Immature natural killer cell (primary cell): ENCODE data around the gene FAM72A. TPM values are rescaled to one million over a fixed set of nuclear protein-coding genes. Genes with fewer than 3 reads are reported as not detected.
"Not testable (repeated sequence)": the region's sequence is repeated elsewhere in the genome, so short reads cannot be mapped to it uniquely, and the experiment has no call there.

Experiments used
- DNase-seq, 3 donors: peaks; one replicate each; pipeline ENCODE4 v3.0.0; 2022; ENCODE audit warnings: mixed read lengths in 1 of 3
- H3K27ac Mint-ChIP-seq, 6 donors: one replicate each; pipeline ENCODE4 v1.8.0; 2020; ENCODE audit warnings: mixed read lengths in 6 of 6, mild to moderate bottlenecking in 5 of 6, inconsistent platforms in 4 of 6, moderate library complexity in 3 of 6
- H3K27me3 Mint-ChIP-seq, 3 donors: one replicate each; pipeline ENCODE4 v1.8.0; 2020 to 2021; ENCODE audit warnings: low read depth in 3 of 3, mild to moderate bottlenecking in 3 of 3, mixed read lengths in 3 of 3, moderate library complexity in 3 of 3, inconsistent platforms in 1 of 3
- H3K36me3 Mint-ChIP-seq, 3 donors: one replicate each; pipeline ENCODE4 v1.8.0; 2020; ENCODE audit warnings: mixed read lengths in 3 of 3, inconsistent platforms in 2 of 3, mild to moderate bottlenecking in 2 of 3
- H3K4me1 Mint-ChIP-seq, 2 donors: one replicate each; pipeline ENCODE4 v1.8.0; 2020; ENCODE audit warnings: inconsistent platforms in 2 of 2, mild to moderate bottlenecking in 2 of 2, mixed read lengths in 2 of 2, moderate library complexity in 1 of 2
- H3K4me3 Mint-ChIP-seq, 5 donors: one replicate each; pipeline ENCODE4 v1.8.0; 2020; ENCODE audit warnings: mild to moderate bottlenecking in 5 of 5, mixed read lengths in 5 of 5, inconsistent platforms in 3 of 5, moderate library complexity in 3 of 5
- H3K9me3 Mint-ChIP-seq, 6 donors: one replicate each; pipeline ENCODE4 v1.8.0; 2020; ENCODE audit warnings: mild to moderate bottlenecking in 6 of 6, mixed read lengths in 6 of 6, inconsistent platforms in 4 of 6, moderate library complexity in 3 of 6
- polyA plus RNA-seq, 3 donors: library from polyadenylated mRNA; unstranded; fragments of 300-500 nt; fragmentation: Illumina TruSeq; gene quantifications; one replicate each; pipeline ENCODE4 v1.2.3, GENCODE V29; 2021

Gene FAM72A
- polyA plus RNA-seq, 3 donors from 2014 or later: 1.8 to 3.2 (median 2.6) TPM

DNA sequence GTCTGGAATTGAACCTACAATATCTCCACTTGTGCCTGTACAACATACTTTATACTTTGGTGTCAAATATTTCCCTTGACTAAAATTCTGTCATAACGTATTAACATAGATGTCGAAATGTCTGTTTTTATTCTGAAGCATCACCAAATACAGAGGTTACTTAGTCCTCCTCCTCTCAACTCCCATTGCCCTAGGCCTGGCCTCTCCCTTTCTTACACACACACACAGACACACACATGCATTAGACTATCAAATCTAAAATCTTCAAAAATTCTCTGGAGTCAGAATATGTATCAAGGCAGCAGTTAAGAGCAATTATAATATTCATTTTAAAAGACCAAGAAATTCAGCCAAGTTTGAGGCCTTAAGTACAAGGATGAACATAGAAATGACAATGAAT, 7.5 kb downstream of the FAM72A start:
- DNase-seq, H3K9me3 Mint-ChIP-seq, H3K27ac Mint-ChIP-seq, H3K36me3 Mint-ChIP-seq, H3K4me1 Mint-ChIP-seq, H3K4me3 Mint-ChIP-seq, H3K27me3 Mint-ChIP-seq: not testable (repeated sequence)

DNA sequence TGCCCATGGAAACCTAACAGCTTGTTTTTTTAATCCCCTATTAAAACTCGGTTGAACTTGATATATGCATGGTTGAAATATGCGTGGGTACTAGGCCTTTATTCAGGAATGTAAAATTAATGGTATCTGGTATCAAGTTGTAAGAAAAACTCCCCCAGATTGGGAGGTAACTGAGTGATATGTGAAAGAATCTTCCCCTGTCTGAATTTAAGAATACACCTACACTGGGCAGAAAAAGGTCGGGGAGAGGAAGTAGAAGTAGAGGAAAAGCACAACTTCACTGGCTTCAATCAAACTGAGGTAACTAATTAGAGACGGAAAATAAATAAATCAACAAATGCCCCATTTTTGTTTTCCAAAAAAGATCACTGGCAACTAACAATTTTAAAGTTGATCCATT, 15.8 kb downstream of the FAM72A start:
- H3K4me1 Mint-ChIP-seq, H3K27me3 Mint-ChIP-seq, H3K27ac Mint-ChIP-seq, H3K4me3 Mint-ChIP-seq, H3K36me3 Mint-ChIP-seq, H3K9me3 Mint-ChIP-seq, DNase-seq: not testable (repeated sequence)

DNA sequence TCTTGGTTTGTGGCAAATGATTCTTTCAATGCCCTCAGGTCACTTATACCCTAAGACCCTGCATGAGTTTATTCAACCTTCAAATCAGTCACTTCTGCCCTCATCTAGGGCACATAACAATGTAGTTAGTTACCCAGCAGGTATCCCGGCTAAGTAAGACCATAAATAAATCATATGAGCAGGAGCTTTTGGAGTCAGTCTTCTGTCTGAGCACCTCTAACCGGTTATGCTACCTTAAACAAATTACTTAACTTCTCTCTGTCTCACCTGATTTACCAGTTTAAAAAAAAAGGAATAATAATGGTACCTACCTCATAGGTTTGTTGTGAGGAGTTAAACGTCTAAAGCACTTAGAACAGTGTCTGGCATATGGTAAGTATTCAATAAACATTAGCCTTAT, 16.9 kb downstream of the FAM72A start:
- not testable (repeated sequence) for H3K36me3 Mint-ChIP-seq, H3K27me3 Mint-ChIP-seq, H3K4me3 Mint-ChIP-seq, H3K27ac Mint-ChIP-seq, DNase-seq, H3K4me1 Mint-ChIP-seq, H3K9me3 Mint-ChIP-seq

DNA sequence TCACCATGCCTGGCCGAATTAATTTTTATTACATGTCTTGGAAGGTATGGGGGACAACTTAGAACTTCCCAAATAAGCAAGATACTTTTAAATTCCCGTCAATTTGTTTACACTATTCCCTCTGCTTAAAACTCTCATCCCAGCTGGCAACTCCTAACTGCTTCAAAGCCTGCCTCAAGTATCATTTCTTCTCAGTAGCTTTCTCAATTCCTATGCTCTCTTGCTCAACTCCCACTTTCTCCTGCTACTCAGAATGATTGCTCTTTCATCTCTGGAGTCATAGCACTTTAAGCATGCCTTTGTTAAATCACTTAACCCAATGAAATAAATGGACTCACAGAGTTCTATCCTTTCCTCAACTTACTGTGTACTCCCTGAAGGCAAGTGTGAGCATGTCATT, 18.9 kb downstream of the FAM72A start:
- DNase-seq, H3K4me3 Mint-ChIP-seq, H3K36me3 Mint-ChIP-seq, H3K27me3 Mint-ChIP-seq, H3K27ac Mint-ChIP-seq, H3K4me1 Mint-ChIP-seq, H3K9me3 Mint-ChIP-seq: not testable (repeated sequence)

- DNase-seq, H3K4me1 Mint-ChIP-seq, H3K27me3 Mint-ChIP-seq: not testable (repeated sequence)
Measured at GRCh38 chr1:206182368-206183317, 20.0 kb downstream of the FAM72A start.

DNA sequence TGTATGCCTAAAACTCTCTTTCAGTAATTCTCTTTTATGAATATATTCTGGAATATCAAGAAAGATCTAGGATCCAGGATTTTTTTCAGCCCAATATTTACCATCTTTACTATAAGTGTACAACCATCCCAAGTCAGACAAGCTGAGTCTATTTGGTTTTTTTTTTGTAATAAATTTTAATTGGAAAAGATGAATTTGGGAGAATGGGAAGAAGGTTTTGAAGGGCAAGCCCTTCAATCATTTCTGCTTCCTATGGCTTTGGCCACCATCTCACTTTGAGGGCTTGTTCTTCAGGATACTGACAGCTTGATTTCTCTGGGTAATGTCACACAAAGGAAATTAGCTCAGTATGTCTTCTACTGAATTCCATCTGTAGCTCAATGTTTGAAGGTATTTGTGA, 23.0 kb downstream of the FAM72A start:
- H3K36me3 Mint-ChIP-seq, H3K27me3 Mint-ChIP-seq, H3K4me1 Mint-ChIP-seq, H3K27ac Mint-ChIP-seq, H3K9me3 Mint-ChIP-seq, DNase-seq, H3K4me3 Mint-ChIP-seq: not testable (repeated sequence)

More at GRCh38 chr1:206182368-206183317, 20.0 kb downstream of the FAM72A start:
- not testable (repeated sequence) for H3K4me3 Mint-ChIP-seq, H3K36me3 Mint-ChIP-seq, H3K9me3 Mint-ChIP-seq, H3K27ac Mint-ChIP-seq

DNA sequence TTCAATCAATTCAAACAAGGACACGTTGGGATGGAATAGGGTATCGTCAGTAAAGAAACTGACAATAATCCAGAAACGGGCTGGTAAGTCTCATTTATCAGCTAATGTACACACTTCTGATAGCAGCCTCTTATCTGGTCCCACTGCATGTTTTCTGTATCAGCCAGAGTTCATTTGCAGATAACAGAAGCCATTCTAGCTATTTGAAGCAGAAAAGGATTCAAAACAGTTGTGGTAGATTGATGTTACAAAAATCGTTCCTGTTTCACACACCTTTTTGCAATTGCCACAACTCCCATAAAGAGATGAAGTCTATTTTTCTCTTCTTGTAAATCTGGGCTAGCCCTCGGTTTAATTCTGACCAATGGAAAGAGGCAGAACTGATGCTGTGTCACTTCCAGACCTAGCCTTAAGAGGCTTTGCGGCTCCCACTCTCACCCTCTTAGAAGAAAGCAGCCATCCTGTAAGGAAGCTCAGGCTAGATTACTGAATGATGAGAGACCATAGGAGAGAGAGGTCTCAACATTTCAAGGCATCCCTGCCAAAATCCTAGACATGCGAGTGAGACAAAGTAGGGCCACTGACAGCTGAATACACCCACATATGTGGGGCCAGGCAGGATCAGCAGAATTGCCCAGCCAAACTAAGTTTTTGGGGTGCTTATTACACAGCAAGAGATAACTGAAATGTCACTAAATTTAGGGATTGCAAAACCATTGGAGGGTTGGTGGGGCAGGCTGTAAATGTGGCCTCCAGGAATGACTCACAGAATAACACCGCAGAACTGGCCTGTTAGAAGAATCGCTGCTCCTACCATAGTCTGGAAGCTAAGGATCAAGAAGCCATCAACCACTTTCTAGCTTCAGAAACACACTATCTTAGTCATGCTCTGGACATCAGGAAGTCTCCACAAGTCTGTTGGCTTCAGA, 24.3 kb downstream of the FAM72A start:
- DNase-seq, H3K4me1 Mint-ChIP-seq, H3K9me3 Mint-ChIP-seq, H3K36me3 Mint-ChIP-seq, H3K27me3 Mint-ChIP-seq, H3K27ac Mint-ChIP-seq, H3K4me3 Mint-ChIP-seq: not testable (repeated sequence)

DNA sequence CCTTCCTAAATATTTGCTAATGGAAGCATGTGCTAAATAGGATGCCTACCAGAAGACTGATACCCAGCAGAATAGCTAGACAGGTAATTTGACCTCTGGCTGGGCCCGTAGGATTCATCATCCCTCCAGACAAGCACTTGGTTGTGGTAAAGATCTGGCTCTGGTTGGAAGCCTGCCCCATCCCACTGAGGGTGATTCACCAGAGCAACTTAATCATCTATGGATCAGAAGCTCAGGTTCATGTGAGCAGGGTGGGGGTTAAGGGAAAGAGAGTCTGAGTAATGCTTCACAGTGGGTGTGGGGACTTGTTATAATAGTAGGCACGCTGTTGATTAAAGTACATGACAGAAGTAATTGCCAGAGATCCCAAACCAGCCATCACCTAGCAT, 26.5 kb downstream of the FAM72A start:
- not testable (repeated sequence) for H3K36me3 Mint-ChIP-seq

GRCh38 chr1:206175459-206176113, 27.1 kb downstream of the FAM72A start:
- not testable (repeated sequence) for H3K27me3 Mint-ChIP-seq, H3K4me1 Mint-ChIP-seq, DNase-seq, H3K9me3 Mint-ChIP-seq, H3K36me3 Mint-ChIP-seq, H3K27ac Mint-ChIP-seq, H3K4me3 Mint-ChIP-seq

More for the DNA sequence above, 26.5 kb downstream of the FAM72A start:
- not testable (repeated sequence) for H3K4me3 Mint-ChIP-seq, H3K27me3 Mint-ChIP-seq, DNase-seq, H3K9me3 Mint-ChIP-seq, H3K4me1 Mint-ChIP-seq, H3K27ac Mint-ChIP-seq

DNA sequence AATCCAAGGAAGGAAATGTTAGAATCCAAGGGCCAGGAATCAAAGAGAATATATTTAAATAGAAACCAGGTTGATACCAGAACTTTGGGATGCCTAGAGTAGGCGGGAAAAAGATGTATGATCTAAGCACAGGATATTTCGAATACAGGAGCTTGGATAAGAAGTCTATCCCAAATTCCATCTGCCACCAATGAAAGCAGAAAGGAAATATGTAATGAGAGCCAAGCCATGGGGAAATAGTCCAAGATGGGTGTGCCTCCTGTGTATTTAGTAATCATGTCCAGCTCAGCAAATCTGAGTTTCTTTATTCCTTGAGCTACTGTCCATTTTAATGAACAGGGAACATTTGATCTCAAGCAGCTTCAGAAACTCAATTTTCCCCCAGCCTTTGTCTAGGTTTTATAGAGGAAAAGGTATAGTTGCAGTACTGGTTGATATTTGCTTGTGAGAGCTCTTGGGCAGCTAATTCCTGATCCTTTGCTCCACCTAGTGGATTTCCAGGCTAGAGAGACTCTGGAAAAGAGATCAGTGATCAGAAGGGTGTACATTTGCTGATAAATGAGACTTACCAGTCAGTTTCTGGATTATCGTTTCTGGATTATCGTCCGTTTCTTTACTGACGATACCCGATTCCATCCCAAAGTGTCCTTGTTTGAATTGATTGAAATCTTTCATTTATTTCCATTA, 28.3 kb downstream of the FAM72A start:
- not testable (repeated sequence) for H3K36me3 Mint-ChIP-seq, H3K4me3 Mint-ChIP-seq, H3K4me1 Mint-ChIP-seq, DNase-seq, H3K9me3 Mint-ChIP-seq, H3K27me3 Mint-ChIP-seq, H3K27ac Mint-ChIP-seq

DNA sequence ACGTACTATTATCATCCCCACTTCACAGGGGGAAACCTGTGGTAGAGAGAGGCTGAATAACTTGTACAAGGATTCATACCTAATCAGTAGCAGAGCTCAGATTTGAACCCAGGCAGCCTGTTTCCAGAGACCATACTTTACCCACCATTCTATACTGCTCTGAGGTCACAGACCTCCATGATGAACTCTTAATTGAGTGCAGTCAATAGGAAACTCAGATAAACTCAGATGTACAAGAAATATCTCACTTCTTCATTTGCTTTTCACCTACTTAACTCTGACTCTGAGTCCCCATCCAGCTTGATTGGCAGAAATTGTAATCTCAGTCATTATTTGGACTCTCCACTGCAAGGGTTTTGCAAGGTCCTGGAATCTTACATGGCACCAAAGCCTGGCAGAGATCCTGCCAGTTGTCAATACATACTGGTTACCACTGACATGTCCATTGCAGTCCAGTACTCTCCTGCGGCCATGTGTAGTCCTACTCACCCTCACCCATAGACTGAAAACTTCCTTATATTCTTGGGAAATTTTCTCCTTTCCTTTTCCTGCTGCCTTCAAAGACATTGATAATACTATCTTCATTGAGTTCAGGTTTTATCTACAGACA, 29.4 kb downstream of the FAM72A start:
- H3K27ac Mint-ChIP-seq, H3K27me3 Mint-ChIP-seq, H3K4me3 Mint-ChIP-seq, H3K4me1 Mint-ChIP-seq, DNase-seq, H3K9me3 Mint-ChIP-seq, H3K36me3 Mint-ChIP-seq: not testable (repeated sequence)

- not testable (repeated sequence) for H3K27ac Mint-ChIP-seq, DNase-seq, H3K4me1 Mint-ChIP-seq, H3K36me3 Mint-ChIP-seq, H3K9me3 Mint-ChIP-seq, H3K27me3 Mint-ChIP-seq, H3K4me3 Mint-ChIP-seq
Measured at GRCh38 chr1:206169794-206170193, 32.8 kb downstream of the FAM72A start.

DNA sequence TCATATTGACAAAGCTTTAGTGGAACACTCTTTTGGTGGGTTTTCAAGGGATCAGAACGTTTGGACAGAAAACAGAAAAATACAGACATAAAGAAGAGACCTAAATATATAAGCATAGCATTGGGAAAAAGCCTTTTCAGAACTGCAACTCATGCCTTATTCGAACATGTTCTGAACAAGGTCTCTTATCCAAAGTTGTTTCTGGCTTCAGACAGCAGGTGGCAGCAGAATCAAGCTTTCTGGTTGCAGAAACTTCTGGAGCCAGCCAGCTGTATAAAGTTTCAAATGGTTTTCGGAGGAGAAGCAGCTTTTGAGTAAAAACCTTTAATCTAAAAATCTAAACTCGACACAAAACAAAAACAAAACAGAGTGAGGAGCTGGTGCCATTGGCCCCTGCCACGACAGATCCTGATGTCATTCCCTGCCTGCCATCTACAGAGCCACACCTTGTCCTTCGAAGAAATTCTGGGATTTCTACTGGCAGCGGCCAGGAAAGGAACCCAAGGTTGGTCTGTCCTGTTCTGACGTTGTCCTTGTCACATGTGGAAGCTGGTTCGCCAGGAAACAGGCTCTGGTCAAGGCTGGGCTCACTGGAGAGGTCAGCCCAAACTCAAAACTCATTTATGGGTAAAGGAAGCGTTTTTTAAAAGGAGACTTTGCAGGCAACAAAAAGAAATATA, 35.1 kb downstream of the FAM72A start:
- not testable (repeated sequence) for H3K4me3 Mint-ChIP-seq

More for the DNA sequence above, 35.1 kb downstream of the FAM72A start:
- not testable (repeated sequence) for H3K36me3 Mint-ChIP-seq, H3K9me3 Mint-ChIP-seq, H3K27me3 Mint-ChIP-seq, H3K4me1 Mint-ChIP-seq, H3K27ac Mint-ChIP-seq
- peak in 2 of 3 donors; percentile 11 for DNase-seq
